ENCODE results near the gene LRP1B. TPM values are rescaled to one million over a fixed set of nuclear protein-coding genes. Genes with fewer than 3 reads are reported as not detected.
A peak's percentile ranks its signal among the peaks of the same experiment; 100 is the strongest.

LRP1B gene
- polyA plus RNA-seq, 1 of the 3 experiments (the other 2 are of a cell fraction): 0.28 TPM

DNA sequence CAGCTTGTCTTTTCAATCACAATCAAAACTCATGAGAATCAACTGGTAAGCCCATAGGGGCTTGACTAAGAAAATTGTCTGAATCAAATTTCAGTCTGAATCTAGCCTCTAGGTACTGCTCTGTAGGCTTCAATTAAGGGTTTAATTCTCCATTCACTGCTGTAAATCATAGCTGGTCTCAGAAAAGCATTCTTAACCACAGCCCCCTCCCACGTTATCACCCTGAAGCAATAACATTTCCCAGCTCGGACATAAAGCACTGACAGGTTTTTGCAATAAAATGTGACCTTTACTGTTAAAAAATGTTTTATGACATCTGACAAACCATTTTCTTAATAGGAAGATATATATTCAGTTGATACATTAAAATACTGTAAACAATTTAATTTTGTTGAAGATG, 55.0 kb downstream of the LRP1B start:
- no peaks in the 10 kb centered on the region; a peak in 1 of 4 replicates for H3K4me1 ChIP-seq (ENCODE audit: control insufficient read depth in 1 of 2, insufficient read depth in 2 of 2, low read depth in 1 of 2, low read length in 1 of 2)
- H3K9ac ChIP-seq: no peak overlapping the region
- no peaks in the 10 kb centered on the region for H3K27me3 ChIP-seq (ENCODE audit: insufficient read depth)
- H2AFZ ChIP-seq (ENCODE audit: low read depth): no peak overlapping the region
- no peaks in the 10 kb centered on the region for H3F3A ChIP-seq (replicated peaks; ENCODE audit: insufficient read depth)
- H3K27ac ChIP-seq (ENCODE audit: low read depth in 2 of 2, low read length in 1 of 2): peak overlapping the region in 1 of 2 experiments; percentile 30; a peak in 2 of 4 replicates
- ChIA-PET CTCF (no interaction called here), POLR2A (no interaction called here)
- no peaks in the 10 kb centered on the region for H4K20me1 ChIP-seq (ENCODE audit: insufficient read depth)
- no peak overlapping the region for H3K4me3 ChIP-seq (ENCODE audit: low read depth in 2 of 2, low read length in 1 of 2)
- H3K4me2 ChIP-seq: no peak overlapping the region
- no peaks in the 10 kb centered on the region for H3K36me3 ChIP-seq (replicated peaks in 1 of 2; ENCODE audit: control insufficient read depth in 1 of 2, insufficient read depth in 2 of 2, low read length in 1 of 2)
- peak; percentile 17 for DNase-seq
- H3K9me3 ChIP-seq: no peaks in the 10 kb centered on the region
- H3K9me2 ChIP-seq: no peaks in the 10 kb centered on the region
- no peaks in the 10 kb centered on the region for H3K79me2 ChIP-seq (ENCODE audit: insufficient read depth)
- TF ChIP-seq FOSL2 (IDR thresholded peaks at IDR 0.05; ENCODE audit: borderline replicate concordance, low read depth) (no peak), RCOR1 (IDR thresholded peaks at IDR 0.05; ENCODE audit: low read length) (peak; percentile 66), EP300 (IDR thresholded peaks at IDR 0.05; ENCODE audit: borderline replicate concordance in 1 of 2, low read depth in 1 of 2, low read length in 1 of 2) (peak in 1 of 2 experiments; percentile 76; a peak in 2 of 4 replicates)
- TF ChIP-seq, protein P1, sequence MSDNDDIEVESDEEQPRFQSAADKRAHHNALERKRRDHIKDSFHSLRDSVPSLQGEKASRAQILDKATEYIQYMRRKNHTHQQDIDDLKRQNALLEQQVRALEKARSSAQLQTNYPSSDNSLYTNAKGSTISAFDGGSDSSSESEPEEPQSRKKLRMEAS (IDR thresholded peaks at IDR 0.05; ENCODE audit: low read depth): no peak
- TF ChIP-seq, protein P2, sequence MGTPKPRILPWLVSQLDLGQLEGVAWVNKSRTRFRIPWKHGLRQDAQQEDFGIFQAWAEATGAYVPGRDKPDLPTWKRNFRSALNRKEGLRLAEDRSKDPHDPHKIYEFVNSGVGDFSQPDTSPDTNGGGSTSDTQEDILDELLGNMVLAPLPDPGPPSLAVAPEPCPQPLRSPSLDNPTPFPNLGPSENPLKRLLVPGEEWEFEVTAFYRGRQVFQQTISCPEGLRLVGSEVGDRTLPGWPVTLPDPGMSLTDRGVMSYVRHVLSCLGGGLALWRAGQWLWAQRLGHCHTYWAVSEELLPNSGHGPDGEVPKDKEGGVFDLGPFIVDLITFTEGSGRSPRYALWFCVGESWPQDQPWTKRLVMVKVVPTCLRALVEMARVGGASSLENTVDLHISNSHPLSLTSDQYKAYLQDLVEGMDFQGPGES (IDR thresholded peaks at IDR 0.05; ENCODE audit: low read depth, low read length): no peak
- TF ChIP-seq, protein P3, sequence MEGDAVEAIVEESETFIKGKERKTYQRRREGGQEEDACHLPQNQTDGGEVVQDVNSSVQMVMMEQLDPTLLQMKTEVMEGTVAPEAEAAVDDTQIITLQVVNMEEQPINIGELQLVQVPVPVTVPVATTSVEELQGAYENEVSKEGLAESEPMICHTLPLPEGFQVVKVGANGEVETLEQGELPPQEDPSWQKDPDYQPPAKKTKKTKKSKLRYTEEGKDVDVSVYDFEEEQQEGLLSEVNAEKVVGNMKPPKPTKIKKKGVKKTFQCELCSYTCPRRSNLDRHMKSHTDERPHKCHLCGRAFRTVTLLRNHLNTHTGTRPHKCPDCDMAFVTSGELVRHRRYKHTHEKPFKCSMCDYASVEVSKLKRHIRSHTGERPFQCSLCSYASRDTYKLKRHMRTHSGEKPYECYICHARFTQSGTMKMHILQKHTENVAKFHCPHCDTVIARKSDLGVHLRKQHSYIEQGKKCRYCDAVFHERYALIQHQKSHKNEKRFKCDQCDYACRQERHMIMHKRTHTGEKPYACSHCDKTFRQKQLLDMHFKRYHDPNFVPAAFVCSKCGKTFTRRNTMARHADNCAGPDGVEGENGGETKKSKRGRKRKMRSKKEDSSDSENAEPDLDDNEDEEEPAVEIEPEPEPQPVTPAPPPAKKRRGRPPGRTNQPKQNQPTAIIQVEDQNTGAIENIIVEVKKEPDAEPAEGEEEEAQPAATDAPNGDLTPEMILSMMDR (IDR thresholded peaks at IDR 0.05): no peak
- 44% methylated on average over 2 of the region's 2 CpGs for WGBS (ENCODE audit: low lambda C conversion rate)

DNA sequence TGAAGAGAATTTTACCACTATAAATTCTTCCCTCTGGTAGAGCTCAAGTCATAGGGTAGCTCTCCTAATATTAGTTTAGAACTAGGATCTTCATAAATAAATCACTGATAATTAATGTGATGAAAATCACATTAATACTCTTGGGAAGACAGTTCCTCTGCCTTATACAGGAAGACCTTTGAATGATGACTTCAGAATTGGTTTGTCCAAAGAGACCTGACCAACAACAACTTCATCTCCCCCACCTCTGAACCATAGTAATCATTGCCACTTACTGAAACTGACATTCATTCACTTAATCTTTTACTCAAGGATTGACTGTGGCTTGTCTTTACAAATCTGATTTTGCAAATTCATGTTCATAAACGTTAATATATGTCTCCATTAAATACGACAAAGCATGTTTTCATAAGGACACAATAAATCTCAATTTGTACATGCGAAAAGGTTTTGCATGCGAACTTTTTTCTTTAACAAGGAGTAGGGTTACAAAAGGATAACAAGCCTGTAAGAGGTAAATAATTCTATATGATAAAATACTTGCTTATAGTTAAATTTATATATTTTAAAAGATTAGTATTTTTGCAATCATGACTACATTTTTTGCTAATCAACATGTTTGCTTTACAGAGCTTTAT, 61.4 kb downstream of the LRP1B start:
- Histone ChIP-seq H3K4me3 (ENCODE audit: low read depth in 2 of 2, low read length in 1 of 2) (no peak overlapping the region), H3K27me3 (ENCODE audit: insufficient read depth) (no peaks in the 10 kb centered on the region), H3K4me1 (ENCODE audit: control insufficient read depth in 1 of 2, insufficient read depth in 2 of 2, low read depth in 1 of 2, low read length in 1 of 2) (no peaks in the 10 kb centered on the region; a peak in 1 of 4 replicates), H3K36me3 (replicated peaks in 1 of 2; ENCODE audit: control insufficient read depth in 1 of 2, insufficient read depth in 2 of 2, low read length in 1 of 2) (no peaks in the 10 kb centered on the region), H3F3A (replicated peaks; ENCODE audit: insufficient read depth) (no peaks in the 10 kb centered on the region), H3K9me2 (no peaks in the 10 kb centered on the region), H2AFZ (ENCODE audit: low read depth) (no peak overlapping the region), H3K4me2 (no peak overlapping the region), H4K20me1 (ENCODE audit: insufficient read depth) (no peaks in the 10 kb centered on the region), H3K9me3 (no peaks in the 10 kb centered on the region), H3K9ac (no peak overlapping the region), H3K79me2 (ENCODE audit: insufficient read depth) (no peaks in the 10 kb centered on the region), H3K27ac (ENCODE audit: low read depth in 2 of 2, low read length in 1 of 2) (no peak overlapping the region)
- no peak for DNase-seq
- CTCF ChIA-PET: no interaction called here
- POLR2A ChIA-PET: no interaction called here
- 82% methylated on average over 4 of the region's 4 CpGs for WGBS (ENCODE audit: low lambda C conversion rate)
- TF ChIP-seq SMC3 (IDR thresholded peaks at IDR 0.05; ENCODE audit: low read depth, low read length): no peak
- no peak for TF ChIP-seq TAF1 (IDR thresholded peaks at IDR 0.05; ENCODE audit: borderline replicate concordance, low read depth, low read length)
- no peak for TF ChIP-seq JUND (IDR thresholded peaks at IDR 0.05)
- no peak for TF ChIP-seq MXI1 (IDR thresholded peaks at IDR 0.05; ENCODE audit: low read depth, low read length)
- no peak for TF ChIP-seq EP300 (IDR thresholded peaks at IDR 0.05; ENCODE audit: borderline replicate concordance in 1 of 2, low read depth in 1 of 2, low read length in 1 of 2)
- no peak for TF ChIP-seq NFIC (IDR thresholded peaks at IDR 0.05; ENCODE audit: borderline replicate concordance)
- no peak for TF ChIP-seq RCOR1 (IDR thresholded peaks at IDR 0.05; ENCODE audit: low read length)
- TF ChIP-seq TCF12 (IDR thresholded peaks at IDR 0.05): no peak
- TF ChIP-seq, protein P4, sequence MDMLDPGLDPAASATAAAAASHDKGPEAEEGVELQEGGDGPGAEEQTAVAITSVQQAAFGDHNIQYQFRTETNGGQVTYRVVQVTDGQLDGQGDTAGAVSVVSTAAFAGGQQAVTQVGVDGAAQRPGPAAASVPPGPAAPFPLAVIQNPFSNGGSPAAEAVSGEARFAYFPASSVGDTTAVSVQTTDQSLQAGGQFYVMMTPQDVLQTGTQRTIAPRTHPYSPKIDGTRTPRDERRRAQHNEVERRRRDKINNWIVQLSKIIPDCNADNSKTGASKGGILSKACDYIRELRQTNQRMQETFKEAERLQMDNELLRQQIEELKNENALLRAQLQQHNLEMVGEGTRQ (IDR thresholded peaks at IDR 0.05; ENCODE audit: borderline replicate concordance, low read depth, low read length): no peak
- no peak for TF ChIP-seq YY1 (IDR thresholded peaks at IDR 0.05; ENCODE audit: low read depth)
- no peak for TF ChIP-seq FOXM1 (IDR thresholded peaks at IDR 0.05; ENCODE audit: low read depth)
- no peak for TF ChIP-seq CHD2 (IDR thresholded peaks at IDR 0.05; ENCODE audit: low read length, partially characterized antibody)
